Endothelial cell of umbilical vein (primary cell): ENCODE measurements around the gene KISS1. TPM values are rescaled to one million over a fixed set of nuclear protein-coding genes. Genes with fewer than 3 reads are reported as not detected.
"Not testable (repeated sequence)": the region's sequence is repeated elsewhere in the genome, so short reads cannot be mapped to it uniquely, and the experiment has no call there.

Experiments used
- BruUV-seq: library from RNA; stranded (reverse); fragments of 400-500 nt; replicated peaks from 2 replicates; lab custom pipeline; 2021; lab: Mats Ljungman, UMichigan
- CTCF ChIA-PET: fragments of 300-600, 350-600 bp; sonication (Branson Sonifier 250); formaldehyde crosslinking; loops from one replicate; lab custom pipeline; 2021; ENCODE audit warnings: antibody characterized with exemption, inconsistent platforms; lab: Charles Lee
- POLR2A ChIA-PET: fragments of 300-600, 350-600 bp; sonication (Branson Sonifier 250); formaldehyde crosslinking; loops from one replicate; lab custom pipeline; 2021; ENCODE audit warnings: antibody characterized with exemption, inconsistent platforms; lab: Charles Lee
- DNase-seq: peaks from one replicate; pipeline ENCODE4 v3.0.0-alpha.2; 2011; ENCODE audit warnings: low read depth, low spot score
- FAIRE-seq: peaks from 2 replicates; lab custom pipeline; 2011; peaks lifted over from hg19 to GRCh38; lab: Jason Lieb, UNC
- H2AFZ ChIP-seq: 2 replicates; pipeline ENCODE4 v1.6.0; 2012; ENCODE audit warnings: low read depth, low read length, control low read depth, inconsistent platforms
- H3K27ac ChIP-seq: 2 replicates; pipeline ENCODE4 v1.5.1; 2011; ENCODE audit warnings: low read depth, mild to moderate bottlenecking, control low read depth, low read length, moderate library complexity; ENCODE audit not compliant: insufficient read depth
- H3K27me3 ChIP-seq, 2 experiments: 2 replicates each; pipeline versions ENCODE4 v1.6.0 to v1.6.1; 2011; ENCODE audit warnings: low read length in 2 of 2, mixed read lengths in 1 of 2; ENCODE audit not compliant: control insufficient read depth in 2 of 2, insufficient read depth in 2 of 2
- H3K36me3 ChIP-seq, 2 experiments: 2 replicates in 1 of 2; 3 replicates in 1 of 2; pipeline ENCODE4 v1.5.1; 2011; ENCODE audit warnings: low read length in 2 of 2, mild to moderate bottlenecking in 1 of 2, moderate library complexity in 1 of 2; ENCODE audit not compliant: control insufficient read depth in 2 of 2, insufficient read depth in 2 of 2; ENCODE audit errors: extremely low read depth in 1 of 2
- H3K4me1 ChIP-seq: 3 replicates; pipeline ENCODE4 v1.5.1; 2011; ENCODE audit warnings: mild to moderate bottlenecking, low read length; ENCODE audit not compliant: control insufficient read depth, insufficient read depth; ENCODE audit errors: extremely low read depth
- H3K4me2 ChIP-seq: 2 replicates; pipeline ENCODE4 v1.6.1; 2011; ENCODE audit warnings: low read length, control low read depth, mixed read lengths; ENCODE audit not compliant: insufficient read depth
- H3K4me3 ChIP-seq, 3 experiments: fragments of 200-600 bp in 1 of 3; sonication (generic), shearing (Covaris generic) in 1 of 3; replicated peaks in 1 of 3; 2 replicates each; pipeline ENCODE4 v1.5.1; 2011 to 2016; ENCODE audit warnings: control low read depth in 3 of 3, low read length in 3 of 3, mild to moderate bottlenecking in 2 of 3, inconsistent platforms in 1 of 3, low read depth in 1 of 3, moderate library complexity in 1 of 3; ENCODE audit not compliant: insufficient read depth in 1 of 3
- H3K79me2 ChIP-seq: 2 replicates; pipeline ENCODE4 v1.6.0; 2012; ENCODE audit warnings: low read length, inconsistent platforms; ENCODE audit not compliant: control insufficient read depth, insufficient read depth
- H3K9ac ChIP-seq: replicated peaks from 2 replicates; pipeline ENCODE3; 2011; ENCODE audit warnings: low read length, control low read depth; ENCODE audit not compliant: insufficient read depth; ENCODE audit errors: extremely low read depth
- H3K9me1 ChIP-seq: replicated peaks from 3 replicates; pipeline ENCODE4 v1.6.0; 2011; ENCODE audit warnings: mild to moderate bottlenecking, low read length; ENCODE audit not compliant: control insufficient read depth, insufficient read depth; ENCODE audit errors: extremely low read depth
- H3K9me3 ChIP-seq: replicated peaks from 2 replicates; pipeline ENCODE4 v1.5.1; 2012; ENCODE audit warnings: low read length, inconsistent platforms; ENCODE audit not compliant: control insufficient read depth, insufficient read depth
- H4K20me1 ChIP-seq: replicated peaks from 2 replicates; pipeline ENCODE3; 2011; ENCODE audit warnings: mild to moderate bottlenecking, low read length; ENCODE audit not compliant: control insufficient read depth, insufficient read depth; ENCODE audit errors: extremely low read depth
- dilution Hi-C: fragments of 300-500 bp; cut with MboI; formaldehyde crosslinking; loops from one replicate; pipeline ENCODE4 v1.15.0; 2019; ENCODE audit warnings: low sequenced_read_pairs; ENCODE audit not compliant: extremely low pct_ligation_motif_present
- intact Hi-C: fragments of 100-400 bp; cut with micrococcal nuclease; formaldehyde crosslinking; loops from one replicate; pipeline ENCODE4 v1.10.0; 2022
- polyA plus RNA-seq, 4 experiments: library from polyadenylated mRNA; depleted of rRNA in 3 of 4; stranded (reverse) in 3 of 4; unstranded in 1 of 4; fragments of >200 nt; gene quantifications; 2 replicates each; pipeline versions ENCODE4 v1.2.1 to v1.2.3, GENCODE V29; 2011 to 2012; ENCODE audit warnings: missing spikeins in 1 of 4
- total RNA-seq: library from RNA; stranded (reverse); gene quantifications from 2 replicates; pipeline ENCODE4 v1.2.3, GENCODE V29; 2021
- TF ChIP-seq, protein P1 (sequence below): IDR thresholded peaks from 2 replicates; pipeline ENCODE4 v1.6.1; 2011; ENCODE audit not compliant: insufficient read depth, insufficient read length

KISS1 gene
- total and polyA plus RNA-seq, 2 donors (not counting 3 experiments of a cell fraction or from before 2014, with no cell fraction given): 0.22 to 1.00 TPM

DNA sequence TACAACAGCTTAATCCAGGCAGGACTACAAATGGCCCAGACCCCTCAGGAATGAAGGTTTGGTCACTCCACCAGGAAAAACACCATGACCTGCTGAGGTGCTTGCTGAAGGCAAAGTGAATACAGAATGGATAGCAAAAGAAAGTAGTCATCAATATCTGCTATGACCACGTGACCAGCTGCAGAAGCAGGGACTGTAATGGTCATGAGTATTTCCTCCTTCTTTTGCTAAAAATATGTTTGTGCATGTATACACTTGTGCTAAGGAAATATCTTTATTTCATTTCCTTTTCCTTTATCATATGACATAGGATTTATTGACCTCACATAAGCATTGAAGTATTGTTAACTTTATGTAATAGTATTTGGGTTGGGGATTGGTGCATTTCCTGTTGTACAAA, 43.9 kb upstream of the KISS1 start:
- ChIA-PET POLR2A (no interaction called here), CTCF (interaction anchor here (0.8 to 0.9 kb wide), 2 partner anchors 15 to 158 kb away, joined by 3 read pairs; no protein-coding TSS in a partner anchor)
- Histone ChIP-seq H3K4me3 (no peak overlapping the region), H4K20me1 (no peaks in the 10 kb centered on the region), H3K9me3 (no peaks in the 10 kb centered on the region), H3K27me3 (no peaks in the 10 kb centered on the region), H2AFZ (no peak overlapping the region), H3K36me3 (no peaks in the 10 kb centered on the region), H3K4me2 (no peak overlapping the region), H3K9ac (no peak overlapping the region), H3K4me1 (no peaks in the 10 kb centered on the region), H3K79me2 (no peaks in the 10 kb centered on the region), H3K9me1 (no peaks in the 10 kb centered on the region), H3K27ac (no peak overlapping the region)
- FAIRE-seq (no peak), DNase-seq (no peak)
- intact Hi-C loops: no loop called here
- TF ChIP-seq, protein P1, sequence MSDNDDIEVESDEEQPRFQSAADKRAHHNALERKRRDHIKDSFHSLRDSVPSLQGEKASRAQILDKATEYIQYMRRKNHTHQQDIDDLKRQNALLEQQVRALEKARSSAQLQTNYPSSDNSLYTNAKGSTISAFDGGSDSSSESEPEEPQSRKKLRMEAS: no peak
- no TSS peak for BruUV-seq
- dilution Hi-C loops: no loop called here

DNA sequence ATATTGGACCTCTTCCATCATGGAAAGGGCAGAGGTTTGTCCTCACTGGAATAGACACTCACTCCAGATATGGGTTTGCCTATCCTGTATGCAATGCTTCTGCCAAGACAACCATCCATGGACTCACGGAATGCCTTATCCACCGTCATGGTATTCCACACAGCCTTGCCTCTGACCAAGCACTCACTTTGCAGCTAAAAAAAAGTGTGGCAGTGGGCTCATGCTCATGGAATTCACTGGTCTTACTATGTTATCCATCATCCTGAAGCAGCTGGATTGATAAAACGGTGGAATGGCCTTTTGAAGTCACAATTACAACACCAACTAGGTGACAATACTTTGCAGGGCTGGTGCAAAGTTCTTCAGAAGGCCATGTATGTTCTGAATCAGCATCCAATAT, 43.1 kb upstream of the KISS1 start:
- H3K9me3 ChIP-seq, H3K4me3 ChIP-seq, dilution Hi-C loops, BruUV-seq, H3K9me1 ChIP-seq, H3K9ac ChIP-seq, H3K79me2 ChIP-seq, CTCF ChIA-PET, POLR2A ChIA-PET, H3K27ac ChIP-seq, H4K20me1 ChIP-seq, H3K4me2 ChIP-seq, H3K27me3 ChIP-seq, DNase-seq, H3K4me1 ChIP-seq, FAIRE-seq, H2AFZ ChIP-seq, intact Hi-C loops, H3K36me3 ChIP-seq: not testable (repeated sequence)

DNA sequence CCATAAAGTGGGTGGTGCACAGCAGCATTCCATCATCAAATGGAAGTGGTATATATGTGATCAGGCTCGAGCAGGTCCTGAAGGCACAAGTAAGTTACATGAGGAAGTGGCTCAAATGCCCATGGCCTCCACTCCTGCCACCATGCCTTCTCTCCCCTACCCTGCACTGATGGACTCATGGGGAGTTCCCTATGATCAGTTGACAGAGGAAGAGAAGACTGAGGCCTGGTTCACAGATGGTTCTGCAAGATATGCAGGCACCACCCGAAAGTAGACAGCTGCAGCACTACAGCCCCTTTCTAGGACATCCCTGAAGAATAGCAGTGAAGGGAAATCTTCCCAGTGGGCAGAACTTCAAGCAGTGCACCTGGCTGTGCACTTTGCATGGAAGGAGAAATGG, 42.2 kb upstream of the KISS1 start:
- H3K9me1 ChIP-seq, intact Hi-C loops, dilution Hi-C loops, H3K79me2 ChIP-seq, H3K36me3 ChIP-seq, POLR2A ChIA-PET, H3K9ac ChIP-seq, H3K4me1 ChIP-seq, H3K9me3 ChIP-seq, CTCF ChIA-PET, H3K4me3 ChIP-seq, H3K27ac ChIP-seq, FAIRE-seq, DNase-seq, H3K27me3 ChIP-seq, BruUV-seq, H4K20me1 ChIP-seq, H3K4me2 ChIP-seq, H2AFZ ChIP-seq: not testable (repeated sequence)

DNA sequence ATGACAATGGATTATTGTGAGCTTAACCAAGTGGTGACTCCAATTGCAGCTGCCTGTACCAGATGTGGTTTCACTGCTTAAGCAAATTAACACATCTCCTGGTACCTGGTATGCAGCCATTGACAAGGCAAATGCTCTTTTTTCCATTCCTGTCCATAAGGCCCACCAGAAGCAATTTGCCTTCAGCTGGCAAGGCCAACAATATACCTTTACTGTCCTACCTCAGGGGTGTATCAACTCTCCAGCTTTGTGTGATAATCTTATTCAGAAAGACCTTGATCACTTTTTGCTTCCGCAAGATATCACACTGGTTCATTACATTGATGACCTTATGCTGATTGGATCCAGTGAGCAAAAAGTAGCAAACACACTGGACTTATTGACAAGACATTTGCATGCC, 41.2 kb upstream of the KISS1 start:
- H3K9me1 ChIP-seq, FAIRE-seq, H3K9me3 ChIP-seq, dilution Hi-C loops, DNase-seq, H3K36me3 ChIP-seq, H3K27ac ChIP-seq, H2AFZ ChIP-seq, BruUV-seq, H3K4me2 ChIP-seq, H3K9ac ChIP-seq, H4K20me1 ChIP-seq, H3K4me1 ChIP-seq, H3K4me3 ChIP-seq, H3K27me3 ChIP-seq, POLR2A ChIA-PET, H3K79me2 ChIP-seq, intact Hi-C loops: not testable (repeated sequence)
- CTCF ChIA-PET: interaction anchor here (1.0 kb wide), 1 partner anchor 161 kb away, joined by 3 read pairs; no protein-coding TSS in a partner anchor
